DMS153 treated with DMSO at 0.1 percent for 48 hours (cell line): ENCODE data around the gene GALNT2.

Experiments
- DNase-seq: peaks from one replicate; lab custom pipeline; 2025; ENCODE audit not compliant: unreplicated experiment; lab: John Stamatoyannopoulos, UW

GALNT2 gene

DNA sequence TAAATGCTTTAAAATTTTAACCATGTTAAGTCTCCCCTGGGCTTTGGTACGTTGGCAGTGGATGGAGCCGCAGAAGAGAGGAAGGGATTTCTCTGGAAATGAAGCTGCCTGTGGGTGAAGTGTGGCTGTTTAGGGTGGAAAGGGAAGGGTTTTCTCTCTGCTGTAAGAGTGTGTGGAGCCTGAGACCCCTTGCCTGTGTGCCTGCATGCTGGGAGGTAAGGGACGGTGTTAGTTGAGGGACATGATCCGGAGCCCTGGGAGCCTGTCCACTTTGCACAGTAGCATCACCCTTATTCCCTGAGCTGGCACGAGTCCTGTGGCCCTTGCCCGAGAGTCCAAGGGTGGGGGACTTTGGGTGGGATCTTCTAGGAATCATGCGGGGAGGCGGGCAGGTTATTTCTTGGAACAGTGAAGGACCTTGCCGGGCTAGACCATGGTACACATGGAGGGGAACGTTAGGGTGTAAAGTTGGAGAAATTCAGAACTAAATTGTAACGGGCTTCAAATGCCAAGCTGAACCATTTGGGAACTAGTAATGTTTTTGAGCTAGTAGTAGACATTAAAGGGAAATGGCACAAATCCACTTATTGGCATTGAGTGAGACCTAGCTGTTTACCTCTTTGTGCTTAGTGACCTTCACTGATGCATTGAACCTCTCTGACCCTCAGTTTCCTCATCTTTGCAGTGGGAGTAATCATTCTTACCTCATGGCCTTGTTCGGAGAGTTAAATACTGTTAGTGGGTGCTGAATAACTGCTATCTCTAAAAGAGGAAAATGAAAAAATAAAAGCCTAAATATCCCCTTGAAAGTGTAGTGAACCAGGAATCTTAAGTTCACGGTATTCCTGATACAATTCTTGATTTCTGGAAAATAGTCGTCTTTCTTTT lies 3.5 kb downstream of the GALNT2 start:
- DNase-seq = no peak

DNA sequence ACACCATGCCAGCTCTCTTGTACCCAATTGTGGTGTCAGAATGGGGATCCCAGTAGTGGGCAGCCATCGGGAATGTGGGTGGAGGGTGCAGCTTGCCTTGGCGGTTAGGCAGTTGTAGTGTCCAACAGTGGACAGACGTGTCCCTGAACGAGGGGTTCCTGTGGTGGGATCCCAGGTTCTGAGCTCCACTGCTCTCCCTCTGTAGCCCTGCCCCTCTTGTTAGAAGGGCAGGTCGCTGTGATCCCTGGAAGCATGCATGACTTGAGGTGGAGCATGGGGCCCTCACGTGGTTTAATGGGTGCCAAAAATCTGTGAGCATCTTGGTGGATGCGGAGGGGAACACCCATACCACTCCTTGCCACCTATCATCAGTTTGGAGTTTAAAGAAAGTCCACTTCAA lies 4.3 kb downstream of the GALNT2 start:
- DNase-seq = no peak

DNA sequence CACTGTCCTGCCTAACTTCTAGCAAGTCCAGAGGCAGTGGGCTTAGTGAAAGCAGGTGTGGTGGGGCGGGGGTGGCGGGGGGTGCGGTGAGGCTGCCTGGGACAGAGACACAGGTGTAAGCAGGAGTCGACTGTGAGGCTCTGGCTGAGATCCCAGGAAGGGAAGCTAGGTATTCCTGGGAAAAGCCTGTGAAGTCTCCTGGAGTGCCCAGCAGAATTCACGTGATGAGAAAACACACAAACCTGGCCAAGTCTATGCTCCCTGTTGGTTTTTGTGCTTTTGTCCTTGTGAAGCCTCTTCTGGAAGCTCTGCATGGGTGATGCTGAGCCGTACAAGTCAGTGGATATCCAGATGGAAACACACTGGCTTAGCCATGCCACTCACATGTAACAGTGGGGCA lies 5.3 kb downstream of the GALNT2 start:
- DNase-seq = no peak

DNA sequence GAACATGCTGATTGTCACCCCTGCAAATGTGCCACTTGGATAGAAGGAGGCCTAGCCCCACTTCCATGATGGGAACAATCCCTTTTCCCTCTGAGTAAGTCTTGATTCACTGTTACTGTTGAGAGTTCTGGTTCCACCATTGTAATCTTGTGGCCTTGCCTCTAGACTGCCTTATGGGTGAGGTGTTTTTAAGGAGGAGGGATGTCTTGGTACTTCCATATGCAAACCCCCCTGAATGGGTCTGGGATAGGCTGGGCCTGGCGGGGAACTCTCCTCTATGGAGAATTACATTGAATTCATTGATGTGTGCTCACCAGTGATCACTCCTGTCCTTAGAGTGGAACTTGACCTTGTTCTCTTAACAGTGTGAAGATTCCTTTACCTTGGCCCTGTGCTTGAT lies 5.8 kb downstream of the GALNT2 start:
- no peak for DNase-seq

DNA sequence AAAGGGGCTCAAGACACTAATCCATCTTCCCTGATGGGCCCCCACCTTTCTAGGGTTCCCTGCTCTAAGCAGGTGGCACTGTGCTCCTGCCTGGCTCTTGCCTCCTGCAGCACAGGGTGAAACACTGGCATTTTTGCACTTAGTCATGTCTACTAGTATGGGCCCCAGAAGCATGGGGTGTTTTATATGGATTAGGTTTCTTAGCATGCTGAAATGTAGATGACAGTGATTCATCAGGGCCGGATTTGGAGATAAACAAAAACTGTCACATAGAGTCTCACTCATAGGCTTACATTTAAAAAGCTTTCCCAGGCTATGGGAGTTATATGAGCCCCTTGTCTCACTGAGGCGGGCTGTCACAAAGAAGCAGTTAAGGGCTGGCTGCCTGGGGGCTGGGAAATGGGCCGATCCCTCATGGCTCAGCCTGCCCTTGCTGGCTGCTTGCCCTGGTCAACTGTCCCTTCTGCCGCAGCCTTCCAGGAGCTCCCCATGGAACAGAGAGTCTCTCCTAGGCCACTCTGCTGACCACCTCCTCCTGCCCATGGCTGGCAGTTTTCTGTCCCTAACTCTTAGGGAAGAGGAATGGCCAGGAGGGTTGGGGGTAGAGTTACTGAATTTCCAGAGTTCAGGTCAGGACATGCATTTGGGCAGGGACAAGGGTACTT lies 6.5 kb downstream of the GALNT2 start:
- DNase-seq = no peak

DNA sequence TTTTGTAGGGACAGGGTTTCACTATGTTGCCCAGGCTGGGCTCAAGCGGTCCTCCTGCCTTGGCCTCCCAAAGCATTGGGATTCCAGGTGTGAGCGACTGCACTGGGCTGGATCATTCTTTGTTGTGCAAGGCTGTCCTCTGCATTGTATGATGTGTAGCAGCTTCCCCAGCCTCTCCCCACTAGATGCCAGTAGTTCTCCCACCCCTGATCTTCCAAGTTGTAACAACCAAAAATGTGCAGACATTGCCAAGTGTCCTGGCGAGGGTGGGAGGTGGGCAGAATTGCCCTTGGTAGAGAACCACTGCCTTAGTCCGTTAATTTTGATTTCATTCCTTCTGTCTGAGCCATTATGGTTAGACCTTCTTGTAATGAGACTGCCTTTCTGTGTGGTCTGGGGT lies 7.2 kb downstream of the GALNT2 start:
- no peak for DNase-seq

DNA sequence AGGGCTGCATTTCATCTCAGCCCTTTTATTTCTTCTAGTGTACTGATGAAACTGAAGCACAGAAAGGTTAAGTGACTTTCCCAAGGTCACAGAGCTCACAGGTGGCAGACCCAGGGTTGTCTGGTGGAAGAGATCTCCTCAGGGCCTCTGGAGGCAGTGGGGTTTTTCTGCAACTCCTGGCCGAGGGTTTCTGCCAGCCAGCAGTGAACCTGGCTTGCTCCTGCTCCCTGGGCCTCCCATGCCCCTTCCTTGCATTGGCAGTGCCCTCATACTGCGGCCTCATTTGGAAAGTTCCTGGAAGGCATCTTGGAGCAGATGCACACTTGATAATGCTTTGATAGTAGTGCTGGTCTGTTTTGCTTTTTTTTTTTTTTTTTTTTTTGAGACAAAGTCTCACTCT lies 7.7 kb downstream of the GALNT2 start:
- DNase-seq = no peak

DNA sequence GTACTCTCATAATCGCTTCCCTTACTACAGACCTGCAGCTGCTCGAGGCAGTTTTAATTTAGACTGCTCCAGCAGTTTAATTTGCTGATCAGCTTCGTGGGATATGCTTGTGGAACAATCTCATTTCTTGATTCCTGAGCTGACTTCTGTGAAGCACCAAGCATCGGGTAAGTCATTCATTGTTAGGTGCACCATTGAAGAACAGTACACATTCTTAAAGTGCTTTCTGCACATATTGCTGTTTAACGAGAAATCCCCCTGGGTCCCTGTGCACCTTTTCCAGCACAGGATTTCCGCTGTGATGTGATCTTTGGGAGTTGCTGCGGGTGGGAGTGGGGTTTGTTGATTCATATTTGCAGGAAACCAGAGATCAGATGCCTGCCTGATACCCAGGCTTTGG lies 9.1 kb downstream of the GALNT2 start:
- no peak for DNase-seq

DNA sequence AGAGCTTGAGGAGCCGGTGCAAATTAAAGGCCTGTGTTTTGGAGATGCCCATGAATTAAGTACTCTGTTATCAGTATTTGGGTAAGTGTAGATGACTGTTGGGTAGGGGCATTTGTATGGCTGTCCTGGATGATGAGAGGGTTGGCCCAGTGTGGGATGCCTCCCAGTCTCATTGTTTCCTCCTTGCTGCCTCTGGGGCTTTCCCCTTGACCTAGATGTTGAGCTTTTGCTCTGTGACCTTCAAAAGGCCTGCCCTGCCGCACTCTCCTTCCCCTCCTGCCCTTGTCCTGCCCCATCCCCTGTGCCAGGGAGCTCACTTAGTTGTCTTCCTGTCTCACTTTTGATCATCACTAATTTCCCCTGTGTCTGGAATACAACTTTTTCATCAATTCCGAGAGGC lies 10.0 kb downstream of the GALNT2 start:
- DNase-seq = no peak

DNA sequence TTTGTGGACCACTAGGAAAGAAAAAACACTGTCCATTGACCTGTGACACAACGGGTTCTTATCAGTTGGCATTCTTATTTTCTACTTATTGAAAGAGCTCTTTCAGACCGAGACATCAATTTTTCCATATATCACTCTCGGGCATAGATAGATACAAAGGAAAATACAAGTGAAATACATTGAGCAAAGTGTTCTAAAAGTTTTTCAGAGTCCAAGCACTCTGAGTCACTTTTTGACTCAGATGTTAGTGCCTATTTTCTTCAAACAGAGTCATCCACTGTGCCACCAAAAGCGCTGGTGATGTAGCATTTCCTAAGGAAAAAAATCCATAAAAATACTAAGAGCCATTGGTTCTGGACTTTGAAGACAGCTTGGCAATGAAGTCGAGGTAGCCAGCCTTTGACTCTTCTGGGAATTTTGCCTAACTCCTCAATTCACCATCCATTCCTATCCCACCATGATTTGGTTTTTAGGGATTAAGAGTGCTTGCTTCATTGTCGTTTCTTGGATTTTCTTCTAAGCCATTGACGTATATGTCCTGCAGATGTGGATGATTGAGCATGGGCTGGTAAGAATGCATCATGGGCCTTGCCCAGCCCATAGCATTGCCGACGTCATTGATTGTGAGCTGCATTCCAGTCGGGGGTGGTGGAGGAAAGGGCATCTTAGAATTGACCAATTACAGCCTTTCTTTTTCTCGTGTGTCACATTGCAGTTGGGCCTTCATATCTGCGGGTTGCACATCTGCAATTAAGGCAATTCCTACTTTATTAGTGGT lies 10.6 kb downstream of the GALNT2 start:
- no peak for DNase-seq

DNA sequence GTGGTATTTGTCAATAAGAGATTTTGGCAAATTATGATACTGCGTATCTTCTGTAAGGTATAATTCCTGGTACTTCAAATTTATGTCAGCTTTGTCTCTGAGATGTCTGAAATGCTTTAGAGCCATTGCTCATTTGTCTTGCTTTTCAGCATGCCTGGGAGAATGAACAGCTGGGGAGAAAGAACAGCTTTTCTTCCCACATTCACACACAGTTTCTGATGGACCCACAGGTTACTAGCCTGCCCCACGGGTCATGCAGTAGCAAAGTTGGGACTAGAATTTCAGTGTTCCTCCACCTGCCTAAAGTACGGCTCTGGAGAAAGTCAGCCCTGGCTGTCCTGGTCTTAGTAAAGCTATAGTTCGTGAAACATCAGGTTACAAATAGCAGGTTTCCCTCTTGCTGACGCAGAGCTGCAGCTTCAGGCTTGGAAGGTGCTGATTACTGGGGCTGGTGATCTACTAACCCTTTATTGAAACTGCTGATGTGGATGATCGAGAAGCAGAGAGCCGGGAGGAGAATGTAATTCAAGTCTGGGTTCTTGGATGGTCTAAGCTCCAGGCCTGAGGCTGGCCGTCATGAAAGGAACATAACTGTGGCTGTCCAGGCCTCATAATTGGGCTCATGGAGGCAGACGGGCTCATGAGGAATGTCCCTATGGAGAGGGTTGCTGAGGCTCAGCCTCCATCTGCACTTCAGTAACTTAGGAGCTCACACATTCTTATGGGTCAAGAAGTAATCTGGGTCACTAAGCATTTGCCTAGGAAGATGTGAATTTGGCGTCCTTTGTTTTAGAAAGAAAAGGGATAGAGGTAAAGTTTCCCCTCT lies 12.4 kb downstream of the GALNT2 start:
- no peak for DNase-seq

DNA sequence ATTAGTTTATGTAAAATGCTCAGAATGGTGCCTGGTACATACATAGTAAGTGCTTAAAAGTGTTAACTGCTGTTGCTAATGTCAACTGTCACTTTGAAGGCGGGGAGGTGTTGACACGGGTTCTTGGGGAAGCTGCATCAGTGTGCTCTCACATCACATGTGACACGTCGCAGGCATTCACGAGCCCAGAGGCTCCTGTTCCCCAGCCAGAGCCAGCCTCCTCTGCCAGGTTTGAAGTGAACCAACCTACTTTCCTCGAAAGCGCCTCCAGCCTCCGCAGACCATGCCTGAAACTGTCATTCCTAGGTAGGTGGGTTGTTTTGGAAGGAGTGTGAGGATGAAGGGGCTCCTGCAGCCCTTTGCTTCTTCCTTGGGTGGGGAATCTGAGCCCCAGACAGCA lies 13.8 kb downstream of the GALNT2 start:
- DNase-seq = no peak

DNA sequence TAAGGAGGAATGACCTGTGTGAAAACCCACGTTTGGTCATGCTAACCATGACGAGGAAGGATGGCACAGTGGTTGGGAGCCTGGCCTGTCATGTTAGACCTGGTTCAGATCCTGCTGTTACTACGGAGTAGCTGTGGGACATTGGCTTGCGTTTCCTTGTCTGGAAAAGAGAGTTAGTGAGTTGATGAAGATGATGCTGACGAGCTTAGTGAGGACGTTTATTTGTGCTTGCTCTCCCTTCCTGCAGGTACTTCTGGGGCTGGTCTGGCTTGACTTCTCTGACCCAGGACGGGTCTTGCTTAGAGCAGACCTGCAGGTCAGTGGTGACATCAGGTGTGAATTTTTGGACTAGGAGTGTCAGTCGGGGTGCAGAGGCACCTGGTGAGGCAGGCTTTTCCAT lies 14.7 kb downstream of the GALNT2 start:
- no peak for DNase-seq

DNA sequence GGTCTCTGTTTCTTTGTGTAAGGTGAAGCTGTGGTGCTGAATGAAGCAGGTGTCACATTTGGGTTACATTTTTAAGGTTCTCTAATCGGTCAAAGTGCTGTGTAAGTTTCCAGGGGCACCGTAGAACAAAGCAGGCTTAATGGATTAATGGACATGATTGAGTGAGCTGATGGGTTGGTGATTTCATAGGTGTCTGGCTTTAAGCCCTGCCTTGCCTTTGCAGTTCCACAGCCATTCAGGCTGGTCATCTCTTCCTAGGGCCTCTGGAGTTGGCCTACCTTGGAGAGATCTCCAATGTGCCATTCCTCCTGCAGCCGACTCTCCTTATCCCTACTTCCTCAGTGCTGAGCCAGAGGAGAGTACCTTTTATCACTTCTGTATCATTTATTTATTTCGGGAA lies 15.2 kb downstream of the GALNT2 start:
- DNase-seq = no peak

DNA sequence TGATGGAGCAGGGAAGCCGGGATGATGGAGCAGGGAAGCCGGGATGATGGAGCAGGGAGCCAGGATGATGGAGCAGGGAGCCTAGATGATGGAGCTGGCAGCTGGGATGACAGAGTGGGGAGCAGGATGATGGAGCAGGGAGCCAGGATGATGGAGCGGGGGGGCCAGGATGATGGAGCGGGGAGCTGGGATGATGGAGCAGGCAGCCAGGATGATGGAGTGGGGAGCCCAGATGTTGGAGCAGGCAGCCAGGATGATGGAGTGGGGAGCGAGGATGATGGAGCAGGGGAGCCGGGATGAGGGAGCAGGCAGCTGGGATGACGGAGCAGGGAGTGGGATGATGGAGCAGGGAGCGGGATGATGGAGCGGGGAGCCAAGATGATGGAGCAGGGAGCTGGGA lies 16.0 kb downstream of the GALNT2 start:
- DNase-seq = no peak

DNA sequence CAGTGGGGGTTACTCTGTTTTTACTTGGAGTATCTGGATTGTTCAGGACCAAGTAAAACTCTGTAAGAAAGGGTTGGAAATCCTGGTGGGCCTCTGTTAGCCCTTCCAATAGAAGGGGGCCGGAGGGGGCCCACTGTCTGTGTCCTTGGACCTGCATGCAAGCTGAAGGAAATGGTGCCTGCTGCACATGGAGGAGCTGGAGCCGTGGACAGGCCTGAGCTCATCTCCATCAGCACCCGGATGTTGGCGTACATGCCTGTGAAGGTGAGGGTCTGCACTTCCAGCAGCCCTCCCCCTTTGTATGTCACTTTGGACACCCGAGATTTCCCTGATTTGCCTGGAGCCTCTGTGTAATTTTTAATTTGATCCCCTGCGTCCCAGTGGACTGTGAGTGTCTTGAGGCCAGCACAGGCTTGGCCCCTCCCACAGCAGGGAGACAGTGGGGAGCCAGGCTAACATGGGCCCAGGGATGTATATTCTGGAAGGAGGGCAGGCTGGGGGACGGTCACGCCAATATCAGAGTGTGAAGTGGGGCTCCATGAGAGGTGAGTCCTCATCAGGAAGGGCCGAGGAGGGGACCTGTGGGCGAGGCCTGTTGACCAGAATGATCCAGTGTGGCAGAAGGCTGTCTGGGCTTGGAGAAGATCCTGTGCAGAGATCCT lies 16.8 kb downstream of the GALNT2 start:
- no peak for DNase-seq

DNA sequence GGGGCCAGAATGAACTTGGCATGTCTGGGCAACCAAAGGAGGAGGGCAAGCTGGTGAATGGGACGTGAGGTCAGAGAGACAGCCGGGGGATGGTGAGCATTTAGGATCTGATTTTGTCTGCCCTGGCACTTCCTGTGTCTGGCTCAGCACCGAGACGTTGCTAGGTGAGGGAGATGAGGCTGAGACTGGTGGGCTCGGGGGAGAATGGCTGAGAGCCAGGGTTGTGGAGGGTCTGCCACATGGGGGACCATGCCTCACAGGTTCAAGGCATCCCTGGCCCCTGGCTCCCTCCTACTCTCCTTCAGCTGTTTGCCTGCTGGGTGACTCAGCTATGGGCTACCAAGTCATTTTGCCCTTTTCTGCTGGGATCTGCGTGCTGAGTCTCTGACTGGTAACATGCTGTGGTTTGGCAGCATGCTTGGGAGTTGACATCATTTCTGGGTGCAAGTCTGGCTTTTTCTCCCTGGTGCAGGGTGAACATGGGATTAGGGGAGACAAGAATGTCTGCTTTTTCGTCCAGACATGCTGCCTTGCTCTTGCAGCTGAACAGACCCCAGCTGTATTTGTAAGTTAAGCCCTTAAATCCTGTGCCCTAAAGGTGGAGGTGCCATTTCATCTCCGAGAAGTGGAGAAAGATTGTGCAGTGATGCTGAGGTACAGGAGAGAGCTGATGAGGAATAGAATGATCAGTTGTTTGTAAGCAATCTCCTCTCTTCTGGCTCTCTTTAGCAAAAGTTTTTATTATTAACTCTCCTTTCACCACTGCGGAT lies 17.6 kb downstream of the GALNT2 start:
- DNase-seq = no peak

DNA sequence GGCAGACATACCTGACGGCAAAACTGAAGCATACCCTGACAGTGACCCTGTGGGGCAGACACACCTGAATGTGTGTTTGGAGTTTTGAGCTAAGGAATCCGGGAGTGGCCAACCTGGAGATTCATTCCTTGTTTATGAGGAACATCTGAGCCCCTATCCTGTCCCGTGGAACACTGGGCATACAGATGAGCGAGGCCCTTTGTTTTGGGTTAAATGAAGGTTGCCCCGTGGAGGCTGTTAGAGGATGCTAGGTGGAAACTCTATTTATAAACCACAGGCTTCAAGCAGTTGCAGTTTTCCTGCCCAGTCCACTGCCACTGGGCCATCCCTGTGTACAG lies 18.1 kb downstream of the GALNT2 start:
- no peak for DNase-seq

DNA sequence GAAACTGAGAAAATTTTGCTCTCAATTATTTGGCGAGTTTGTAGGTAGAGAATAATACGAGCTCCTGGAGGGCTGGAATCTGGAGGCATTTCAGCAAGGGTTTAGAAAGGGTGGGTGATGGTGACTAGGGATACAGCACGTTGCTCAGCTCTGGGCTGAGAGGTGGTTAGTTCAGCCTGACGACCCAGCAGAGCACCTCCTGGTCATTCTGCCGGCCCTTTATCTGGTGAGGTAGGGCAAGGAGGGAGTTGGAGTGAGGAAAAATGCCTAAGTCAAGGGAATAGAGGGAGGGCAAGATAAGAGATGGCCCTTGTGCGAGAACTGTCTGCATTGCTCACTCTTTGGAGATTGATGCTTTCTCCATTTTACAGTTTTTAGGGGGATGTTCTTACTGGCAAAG lies 19.1 kb downstream of the GALNT2 start:
- DNase-seq = no peak
